Measurements from ENCODE around the gene C15orf62.

C15orf62 gene

GRCh38 chr15:40756938-40757337 lies 12.8 kb upstream of the C15orf62 start:
- no peak for DNase-seq

GRCh38 chr15:40759961-40760360 lies 9.8 kb upstream of the C15orf62 start:
- DNase-seq, result no peak

GRCh38 chr15:40762919-40763800 lies 6.6 kb upstream of the C15orf62 start:
- DNase-seq, result no peak

- no peak for DNase-seq
These were observed 5.8 kb upstream of the C15orf62 start, which contains the start of gene GCHFR for GRCh38 chr15:40763801-40764628. TSS of gene GCHFR (plus strand) at chr15:40764068. CDS start at chr15:40764181, 113 bp downstream.

- no peak for DNase-seq
These were observed 5.1 kb upstream of the C15orf62 start for GRCh38 chr15:40764629-40765103.

GRCh38 chr15:40766194-40766815 lies 3.5 kb upstream of the C15orf62 start:
- no peak for DNase-seq

GRCh38 chr15:40766906-40767837 lies 2.6 kb upstream of the C15orf62 start:
- no peak for DNase-seq

GRCh38 chr15:40767838-40768500 lies 1.8 kb upstream of the C15orf62 start:
- no peak for DNase-seq

- DNase-seq, result no peak
These were observed 1.1 kb upstream of the C15orf62 start for GRCh38 chr15:40768521-40769273.

- DNase-seq, result no peak
These were observed 454 bp downstream of the C15orf62 start for GRCh38 chr15:40770147-40770721.

GRCh38 chr15:40771242-40771641 lies 1.5 kb downstream of the C15orf62 start:
- DNase-seq, result no peak

GRCh38 chr15:40772014-40772413 lies 2.2 kb downstream of the C15orf62 start:
- DNase-seq, result no peak

GRCh38 chr15:40773496-40773895 lies 3.7 kb downstream of the C15orf62 start:
- no peak for DNase-seq

GRCh38 chr15:40773902-40774301 lies 4.1 kb downstream of the C15orf62 start:
- no peak for DNase-seq

GRCh38 chr15:40775007-40775406 lies 5.2 kb downstream of the C15orf62 start:
- no peak for DNase-seq

- no peak for DNase-seq
These were observed 6.2 kb downstream of the C15orf62 start for GRCh38 chr15:40775740-40776536.

- no peak for DNase-seq
These were observed 6.9 kb downstream of the C15orf62 start for GRCh38 chr15:40776537-40777141.

- DNase-seq, result no peak
These were observed 12.9 kb downstream of the C15orf62 start for GRCh38 chr15:40782609-40783227.
